ENCODE data around the gene MACROH2A1. TPM values are rescaled to one million over a fixed set of nuclear protein-coding genes. Genes with fewer than 3 reads are reported as not detected.

Gene MACROH2A1
- total and polyA plus RNA-seq, 2 of the 4 experiments (the other 2 are of a cell fraction) = 122 to 126 TPM

DNA sequence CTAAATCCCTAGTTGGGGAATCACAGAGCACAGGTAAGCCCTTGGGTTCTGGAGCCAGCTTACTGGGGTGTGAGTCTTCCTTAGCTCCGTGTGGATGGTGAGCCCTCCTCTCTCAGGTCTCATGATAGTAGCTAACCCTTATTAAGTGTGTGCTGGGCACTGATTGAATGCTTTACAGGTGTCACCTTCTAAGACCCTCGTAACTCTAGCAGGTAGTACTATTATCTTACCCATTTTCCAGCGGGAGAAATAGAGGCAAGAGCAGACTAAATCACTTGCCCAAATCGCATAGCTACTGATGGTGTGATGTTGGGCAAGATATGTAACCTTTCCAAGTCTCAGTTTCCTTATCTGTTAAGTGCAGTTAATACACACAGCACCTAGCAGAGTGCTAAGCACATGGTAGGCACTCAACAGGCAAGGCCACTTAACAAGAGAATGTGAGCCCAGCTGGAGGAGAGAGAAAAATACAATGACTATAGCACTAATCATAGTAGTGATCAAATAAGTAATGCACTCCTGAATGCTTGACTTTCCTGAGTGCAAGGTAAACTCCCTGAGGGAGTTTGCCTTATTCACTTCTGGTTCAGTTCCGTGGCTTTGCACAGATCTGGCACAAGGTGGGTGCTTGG, 48.4 kb upstream of the MACROH2A1 start, which contains the start of gene DCANP1:
TSS of gene DCANP1 (minus strand) at position 51 of the 632 bp plus-strand sequence. CDS start 240 bp downstream, outside the sequence.
- Histone ChIP-seq H3K27me3 (ENCODE audit: control insufficient read depth, insufficient read depth, low read length) (peaks cover 41% of the 10 kb centered on the region), H2AFZ (replicated peaks; ENCODE audit: low read length, poor library complexity) (no peak within 1 kb of the TSS), H4K8ac (ENCODE audit: low read depth in 2 of 2, low read length in 2 of 2) (no peak within 1 kb of the TSS), H2BK15ac (ENCODE audit: low read depth, low read length) (no peak within 1 kb of the TSS), H3K4me3 (ENCODE audit: insufficient read depth, low read depth, low read length) (no peak within 1 kb of the TSS), H2BK20ac (ENCODE audit: low read depth, low read length) (no peak within 1 kb of the TSS), H3K4ac (ENCODE audit: low read depth, low read length) (no peak within 1 kb of the TSS), H2AK9ac (replicated peaks; ENCODE audit: low read depth, low read length, poor library complexity) (no peak within 1 kb of the TSS), H3K23ac (ENCODE audit: low read depth, low read length) (no peak within 1 kb of the TSS), H3K14ac (replicated peaks; ENCODE audit: low read depth, low read length) (no peak within 1 kb of the TSS), H3K79me1 (ENCODE audit: low read depth in 1 of 2, low read length in 2 of 2) (no peaks in the 10 kb centered on the region), H3K27ac (ENCODE audit: insufficient read depth, low read length) (no peak within 1 kb of the TSS), H4K20me1 (ENCODE audit: insufficient read depth, low read length) (no peaks in the 10 kb centered on the region), H2BK5ac (ENCODE audit: low read depth, low read length, poor library complexity, severe bottlenecking) (no peak within 1 kb of the TSS), H3K56ac (ENCODE audit: extremely low read depth, insufficient read depth, low read length) (no peak within 1 kb of the TSS), H4K91ac (ENCODE audit: insufficient read depth, low read depth, low read length) (no peak within 1 kb of the TSS), H4K5ac (ENCODE audit: low read depth, low read length) (no peak within 1 kb of the TSS), H3K9me3 (ENCODE audit: control insufficient read depth, insufficient read depth, low read length) (no peaks in the 10 kb centered on the region; the same call in 1 of the 2 replicates), H3K4me1 (ENCODE audit: control insufficient read depth, insufficient read depth, low read length) (peaks cover 2% of the 10 kb centered on the region; the same call in 1 of the 2 replicates), H2AK5ac (ENCODE audit: low read depth, low read length) (no peak within 1 kb of the TSS), H3K4me2 (ENCODE audit: low read depth, low read length) (no peak within 1 kb of the TSS), H3K9ac (ENCODE audit: low read depth, low read length) (no peak within 1 kb of the TSS), H2BK120ac (ENCODE audit: low read depth, low read length) (no peak within 1 kb of the TSS), H3K18ac (ENCODE audit: low read depth, low read length) (no peak within 1 kb of the TSS), H3K9me1 (ENCODE audit: insufficient read depth, low read length) (no peaks in the 10 kb centered on the region), H3K36me3 (ENCODE audit: control insufficient read depth, insufficient read depth, low read length) (no peaks in the 10 kb centered on the region)
- ATAC-seq (ENCODE audit: low read depth) (no peak), DNase-seq (no peak)
- in situ Hi-C loops (cut with MboI; ENCODE audit: low sequenced_read_pairs) = no loop called here
- WGBS, 2 experiments (ENCODE audit: extremely low coverage in 2 of 2, insufficient read length in 1 of 2) = no CpG with 5 or more reads among the region's 5 CpGs
- POLR2A ChIA-PET (ENCODE audit: unreplicated experiment) = no interaction called here
- CTCF ChIA-PET = interaction anchor here (1.0 to 1.2 kb wide), 2 partner anchors 11 to 104 kb away, joined by 3 to 4 read pairs; no protein-coding TSS in a partner anchor
- TF ChIP-seq RFX5 (IDR thresholded peaks at IDR 0.05; ENCODE audit: low read depth, low read length) (no peak), FOS (IDR thresholded peaks at IDR 0.05; ENCODE audit: low read depth, low read length) (no peak), POLR2A (IDR thresholded peaks at IDR 0.05; ENCODE audit: low read depth, low read length) (no peak), USF2 (IDR thresholded peaks at IDR 0.05; ENCODE audit: low read depth, low read length) (no peak), CHD1 (IDR thresholded peaks at IDR 0.05; ENCODE audit: low read depth, low read length) (no peak), CEBPB (IDR thresholded peaks at IDR 0.05; ENCODE audit: low read depth, low read length) (no peak), ELK1 (IDR thresholded peaks at IDR 0.05; ENCODE audit: borderline replicate concordance, low read depth, low read length) (no peak), RCOR1 (IDR thresholded peaks at IDR 0.05; ENCODE audit: insufficient replicate concordance, low read length) (no peak), MAFK (IDR thresholded peaks at IDR 0.05; ENCODE audit: low read depth, low read length) (no peak), NFE2L2 (IDR thresholded peaks at IDR 0.05; ENCODE audit: low read depth, low read length) (no peak), MXI1 (IDR thresholded peaks at IDR 0.05; ENCODE audit: borderline replicate concordance, low read depth, low read length) (no peak), BHLHE40 (IDR thresholded peaks at IDR 0.05; ENCODE audit: low read depth, low read length) (no peak), SMC3 (IDR thresholded peaks at IDR 0.05; ENCODE audit: low read depth, low read length) (no peak)
- TF ChIP-seq, protein P1, sequence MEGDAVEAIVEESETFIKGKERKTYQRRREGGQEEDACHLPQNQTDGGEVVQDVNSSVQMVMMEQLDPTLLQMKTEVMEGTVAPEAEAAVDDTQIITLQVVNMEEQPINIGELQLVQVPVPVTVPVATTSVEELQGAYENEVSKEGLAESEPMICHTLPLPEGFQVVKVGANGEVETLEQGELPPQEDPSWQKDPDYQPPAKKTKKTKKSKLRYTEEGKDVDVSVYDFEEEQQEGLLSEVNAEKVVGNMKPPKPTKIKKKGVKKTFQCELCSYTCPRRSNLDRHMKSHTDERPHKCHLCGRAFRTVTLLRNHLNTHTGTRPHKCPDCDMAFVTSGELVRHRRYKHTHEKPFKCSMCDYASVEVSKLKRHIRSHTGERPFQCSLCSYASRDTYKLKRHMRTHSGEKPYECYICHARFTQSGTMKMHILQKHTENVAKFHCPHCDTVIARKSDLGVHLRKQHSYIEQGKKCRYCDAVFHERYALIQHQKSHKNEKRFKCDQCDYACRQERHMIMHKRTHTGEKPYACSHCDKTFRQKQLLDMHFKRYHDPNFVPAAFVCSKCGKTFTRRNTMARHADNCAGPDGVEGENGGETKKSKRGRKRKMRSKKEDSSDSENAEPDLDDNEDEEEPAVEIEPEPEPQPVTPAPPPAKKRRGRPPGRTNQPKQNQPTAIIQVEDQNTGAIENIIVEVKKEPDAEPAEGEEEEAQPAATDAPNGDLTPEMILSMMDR (conservative IDR thresholded peaks at IDR 0.05; ENCODE audit: low read depth, low read length) = no peak
- no TSS peak for BruUV-seq (replicated peaks)
- intact Hi-C loops (cut with micrococcal nuclease) = no loop called here
- dilution Hi-C loops (cut with HindIII; ENCODE audit: low sequenced_read_pairs, unreplicated experiment) = no loop called here

Measured in IMR-90 (cell line).